HG02798 (cell line): ENCODE data around the gene CREG1.

Source experiments
- ATAC-seq: cut with Tn5 transposase; IDR thresholded peaks from one replicate; pipeline ENCODE4 v1.9.1; 2021; ENCODE audit warnings: mild to moderate bottlenecking; ENCODE audit not compliant: unreplicated experiment, poor library complexity

The CREG1 gene

DNA sequence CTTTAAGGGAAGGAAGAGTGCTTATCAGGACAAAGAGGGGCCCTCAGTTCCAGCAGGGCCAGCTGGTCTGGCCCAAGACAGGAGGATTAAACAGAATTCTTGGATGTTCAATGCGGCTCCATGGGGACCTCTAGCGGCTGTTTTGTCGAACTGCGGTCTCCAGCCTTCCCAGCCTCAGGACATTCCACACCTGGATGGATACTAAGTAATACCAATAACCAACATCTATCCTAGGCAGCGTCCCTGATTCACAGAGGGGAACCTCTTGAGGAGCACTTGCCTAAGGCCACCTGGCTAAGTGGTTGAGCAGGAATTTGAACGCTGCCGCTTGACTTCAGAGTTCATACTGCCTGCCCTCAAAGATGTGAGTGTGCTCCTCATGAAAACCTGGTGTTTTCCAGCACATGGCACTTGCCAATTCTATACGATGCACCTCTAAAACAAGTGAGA lies 19.7 kb downstream of the CREG1 start:
- peak; percentile 70 for ATAC-seq

DNA sequence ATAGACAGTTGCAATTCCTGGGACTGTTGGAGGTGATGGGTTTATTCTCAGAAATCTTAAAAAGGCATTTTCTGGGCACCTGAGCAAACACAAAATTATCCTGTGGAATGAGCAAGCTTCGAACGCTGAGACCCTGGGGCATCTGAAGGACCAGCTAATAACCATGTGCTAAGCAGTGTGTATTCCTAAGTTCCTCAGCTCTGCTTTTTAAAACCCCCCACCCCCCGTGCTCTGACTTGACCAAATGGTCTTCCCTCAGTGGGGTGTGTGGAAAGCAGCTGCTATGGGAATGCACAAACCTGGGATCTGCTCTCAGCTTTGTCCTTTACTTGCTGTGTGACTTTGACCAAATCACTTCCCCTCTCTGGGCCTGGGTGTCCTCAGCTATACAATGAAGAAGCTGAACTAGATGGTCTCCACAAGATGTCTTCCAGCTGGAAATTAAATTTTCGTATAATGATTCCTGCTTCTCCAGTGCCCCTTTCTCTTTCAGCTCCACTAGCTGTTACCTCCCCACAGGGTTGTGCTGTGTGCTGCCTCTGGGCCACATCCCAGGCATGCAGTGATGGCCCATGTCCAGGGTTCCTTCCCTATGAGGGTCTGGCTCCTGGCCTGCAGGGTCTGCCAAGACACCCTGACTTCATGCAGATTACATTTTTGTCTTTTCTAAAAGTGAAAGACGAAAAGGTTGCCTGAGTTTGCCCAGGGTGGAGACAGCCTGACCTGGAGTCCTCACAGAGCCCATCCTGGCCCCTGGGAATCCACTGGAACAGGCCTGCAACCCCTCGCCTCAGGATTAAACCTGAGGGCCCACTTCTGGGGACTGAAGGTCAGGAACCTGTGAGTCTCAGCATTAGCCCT lies 20.4 kb downstream of the CREG1 start:
- no peak for ATAC-seq

DNA sequence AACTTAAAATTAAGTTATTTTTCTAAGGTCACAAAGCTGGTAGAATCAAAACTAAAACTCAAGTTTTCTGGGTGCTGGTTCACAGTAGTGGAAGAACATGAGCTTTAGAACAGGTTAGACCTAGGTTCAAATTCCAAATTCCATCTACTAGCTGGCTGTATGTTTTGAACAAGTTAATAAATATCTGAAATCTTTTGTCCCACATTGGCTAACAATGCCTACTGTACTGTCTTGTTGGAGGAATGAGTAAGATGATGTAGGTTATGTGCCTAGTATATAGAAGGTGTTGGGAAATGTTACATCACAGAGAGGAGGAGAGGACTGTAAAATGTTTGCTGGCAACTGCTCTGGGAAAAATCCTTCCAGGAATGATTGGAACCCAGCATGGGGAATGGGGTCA lies 21.2 kb downstream of the CREG1 start:
- no peak for ATAC-seq

DNA sequence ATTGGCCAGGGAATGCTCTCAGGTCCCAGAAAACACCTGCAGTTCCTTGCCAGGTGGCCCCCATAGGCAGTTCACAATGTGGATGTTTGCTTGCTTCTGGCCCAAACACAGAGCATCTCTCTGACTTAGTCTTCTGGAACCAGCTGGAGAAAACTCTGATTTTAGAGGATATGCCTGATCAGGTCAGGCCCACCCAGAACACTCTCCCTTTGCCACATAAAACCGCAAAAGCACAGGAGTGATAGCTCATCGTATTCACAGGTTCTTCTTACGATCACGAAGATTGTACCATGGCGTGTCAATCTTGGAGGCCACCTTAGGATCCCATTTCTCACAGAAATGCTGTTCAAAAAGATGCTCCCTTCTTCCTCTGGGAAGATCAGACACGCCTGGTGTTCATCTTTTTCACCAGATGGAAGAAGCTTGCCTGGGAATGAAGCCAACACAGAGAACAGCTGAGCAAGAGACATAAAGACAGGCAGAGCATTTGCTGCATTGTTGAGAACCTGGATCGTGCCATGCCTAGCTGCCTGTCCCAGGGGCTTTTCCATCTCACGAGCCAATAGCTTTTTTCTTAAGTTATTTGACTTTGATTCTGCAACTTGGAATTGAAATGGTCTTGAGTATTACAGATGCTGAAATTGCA lies 23.6 kb downstream of the CREG1 start:
- no peak for ATAC-seq

DNA sequence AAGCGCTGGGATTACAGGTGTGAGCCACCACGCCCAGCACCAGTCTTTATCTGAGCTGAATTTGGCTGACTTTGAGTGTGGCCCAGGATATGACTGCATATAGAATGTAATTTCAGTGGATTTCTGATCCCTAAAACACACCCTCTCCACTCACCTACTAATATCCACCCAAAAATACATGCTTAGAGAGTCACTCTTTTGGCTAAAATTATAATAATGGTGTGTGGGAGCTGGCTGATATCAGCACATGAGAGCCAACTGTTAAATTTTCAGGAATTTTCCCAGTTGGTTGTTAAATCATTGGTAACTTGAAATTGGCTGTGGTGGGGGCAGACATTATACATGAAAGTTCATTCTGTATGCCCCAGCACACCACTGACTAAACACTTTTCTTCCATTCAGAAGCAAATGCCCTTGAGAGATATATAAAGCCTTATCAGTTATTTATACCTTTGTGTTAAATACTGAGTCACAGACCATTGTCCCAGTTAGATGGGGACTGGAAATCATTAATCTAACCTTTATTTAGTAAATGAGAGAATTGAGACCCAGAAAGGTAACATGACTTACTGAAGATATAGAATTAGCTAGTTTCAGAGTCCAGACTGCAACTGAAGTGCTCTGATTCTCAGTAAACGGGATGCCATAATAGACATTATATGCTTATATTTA lies 25.4 kb downstream of the CREG1 start:
- no peak for ATAC-seq

DNA sequence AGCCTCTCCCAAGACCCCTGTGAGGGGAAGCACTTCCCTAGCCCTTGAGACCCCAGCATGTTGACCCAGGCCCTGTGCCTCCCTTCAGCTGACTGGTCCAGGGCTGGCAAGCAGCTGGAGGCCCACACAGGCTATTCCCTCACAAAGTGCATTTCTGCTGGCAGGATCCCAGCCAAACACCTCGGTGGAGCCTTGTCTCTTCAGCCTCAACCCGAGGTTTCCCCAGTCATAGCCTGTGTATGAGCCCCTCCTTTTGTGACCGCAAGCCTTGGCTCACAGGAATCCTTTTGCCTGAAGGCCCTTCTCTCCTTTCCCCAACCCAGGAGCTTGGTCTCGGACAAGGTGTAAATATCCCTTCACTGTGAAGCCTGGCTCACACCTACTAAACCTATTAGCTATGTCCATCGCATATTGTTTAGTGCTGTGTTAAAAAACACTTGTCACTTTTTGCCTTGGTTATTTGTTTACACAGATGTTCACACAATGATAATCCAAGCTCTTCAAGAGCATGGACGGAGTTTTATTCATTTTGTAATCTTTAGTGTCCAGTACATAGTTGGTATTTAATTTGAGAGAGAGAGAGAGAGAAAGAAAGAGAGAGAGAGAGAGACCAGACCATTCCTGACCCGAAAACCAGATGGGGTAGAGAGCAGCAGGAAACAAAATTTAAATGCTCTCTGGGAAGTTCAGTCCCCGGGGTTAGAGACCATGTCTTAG lies 26.7 kb downstream of the CREG1 start:
- ATAC-seq = no peak

DNA sequence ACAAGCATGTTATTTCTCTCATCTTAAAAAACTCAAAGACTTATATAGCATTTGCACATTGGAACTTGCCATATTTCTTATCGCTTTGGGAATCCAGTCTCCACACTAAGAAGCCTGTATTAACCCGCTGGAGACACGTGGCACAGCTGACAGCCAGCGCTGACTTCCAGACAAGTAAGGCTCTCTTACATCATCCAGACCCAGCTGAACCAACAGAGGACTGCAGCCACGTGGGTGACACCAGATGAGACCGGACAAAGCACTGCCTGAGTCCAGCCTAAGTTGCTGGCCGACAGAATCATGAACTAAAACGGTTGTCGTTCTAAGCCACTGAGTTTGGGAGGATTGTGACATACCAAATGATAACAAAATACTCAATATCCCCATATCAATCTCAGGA lies 28.9 kb downstream of the CREG1 start:
- ATAC-seq = no peak

DNA sequence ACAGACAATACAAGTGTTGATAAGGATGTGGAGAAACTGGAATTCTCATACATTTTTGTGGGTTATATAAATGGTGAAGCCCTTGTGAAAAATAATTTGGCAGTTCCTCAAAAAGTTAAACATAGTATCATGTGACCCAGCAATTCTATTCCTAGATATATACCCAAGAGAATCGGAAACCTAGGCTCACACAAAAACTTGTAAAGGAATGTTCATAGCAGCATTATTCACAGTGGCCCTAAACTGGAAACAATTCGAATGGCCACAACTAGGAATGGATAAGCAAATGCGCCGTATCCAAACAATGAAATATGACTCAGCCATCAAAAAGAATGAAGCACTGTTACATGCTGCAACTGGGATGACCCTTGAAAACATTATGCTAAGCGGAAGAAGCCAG lies 31.3 kb downstream of the CREG1 start:
- no peak for ATAC-seq

DNA sequence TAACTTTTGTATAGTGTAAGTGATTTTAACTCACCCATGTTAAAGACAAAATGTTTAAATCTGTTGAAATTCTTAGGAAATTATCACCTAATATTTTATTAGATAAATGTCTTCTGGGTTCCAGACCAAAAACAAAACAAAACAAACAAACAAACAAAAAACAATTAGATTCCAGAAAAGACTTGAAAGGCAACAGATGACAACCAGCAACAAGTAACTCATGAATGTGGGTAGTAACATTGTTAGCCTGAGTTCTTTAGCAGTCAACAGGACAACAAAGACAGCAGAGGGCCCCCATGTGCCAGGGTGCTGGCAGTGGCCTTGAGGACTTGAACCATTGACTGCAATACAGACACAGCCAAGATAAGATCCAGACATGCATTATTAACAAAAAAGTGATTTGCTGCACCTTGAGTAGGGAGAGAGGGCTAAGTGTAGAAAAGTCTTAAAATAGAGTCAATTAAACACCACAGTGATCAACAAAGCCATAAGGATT lies 32.8 kb downstream of the CREG1 start:
- no peak for ATAC-seq

DNA sequence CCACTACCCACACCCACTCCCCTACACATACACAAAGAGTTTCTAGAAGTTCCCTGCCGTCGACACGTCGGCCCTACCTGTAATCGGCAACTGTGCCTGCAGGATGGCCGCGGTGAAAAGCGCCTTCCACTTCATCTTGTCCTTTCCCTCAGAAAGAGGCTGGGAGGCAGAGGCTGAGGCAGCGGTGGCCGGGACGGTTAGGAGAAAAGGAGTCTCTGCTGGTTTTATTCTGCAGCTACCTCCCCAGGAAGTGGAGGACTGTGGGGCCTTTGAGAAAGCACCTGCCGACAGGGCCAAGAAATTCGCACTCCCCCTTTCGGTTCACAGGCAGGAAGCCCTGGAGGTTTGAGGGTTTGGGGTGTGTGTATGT lies 35.2 kb downstream of the CREG1 start, which contains the start of gene CD247:
Gene CD247, minus strand, starts transcription at position 199 of the 370 bp plus-strand sequence. Its CDS starts 64 bp downstream, at position 135.
- ATAC-seq = no peak

DNA sequence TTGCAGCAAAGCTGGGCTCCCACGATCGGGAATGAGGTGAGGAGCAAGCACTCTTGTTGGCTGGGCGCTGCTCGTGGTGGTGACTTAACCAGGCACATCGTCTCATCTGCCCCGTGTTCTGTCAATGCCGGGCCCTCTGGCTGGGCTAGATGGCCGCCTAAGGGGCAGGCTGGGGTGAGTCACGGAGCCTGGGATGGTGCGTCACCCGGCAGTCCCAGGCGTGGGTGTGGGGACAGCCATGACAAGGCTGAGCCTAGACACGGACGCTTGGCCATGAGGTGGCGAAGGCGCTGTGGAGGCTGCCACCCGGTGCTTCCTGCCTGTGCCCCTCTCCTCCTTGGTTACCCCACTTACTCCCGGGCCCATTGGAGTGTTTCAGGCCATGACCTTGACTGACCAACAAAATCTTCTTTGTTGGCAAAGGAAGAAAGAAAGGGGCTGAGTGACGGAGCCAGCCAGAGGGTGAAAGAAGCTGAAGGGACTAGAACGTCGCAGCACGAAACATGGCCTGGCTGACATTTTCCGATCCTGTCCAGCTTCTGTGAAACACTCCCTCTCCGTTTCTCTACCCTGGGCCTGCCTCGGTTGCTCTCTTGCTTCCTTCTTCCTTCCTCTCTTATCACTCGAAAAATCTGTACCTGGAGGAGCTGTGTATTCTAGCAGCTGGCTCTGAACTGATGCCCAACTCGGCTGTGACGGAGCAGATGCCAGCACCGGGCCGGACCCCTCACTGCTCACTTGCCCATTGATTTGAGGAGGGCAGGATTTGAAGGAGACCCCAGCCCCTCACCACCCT lies 35.8 kb downstream of the CREG1 start:
- no peak for ATAC-seq

DNA sequence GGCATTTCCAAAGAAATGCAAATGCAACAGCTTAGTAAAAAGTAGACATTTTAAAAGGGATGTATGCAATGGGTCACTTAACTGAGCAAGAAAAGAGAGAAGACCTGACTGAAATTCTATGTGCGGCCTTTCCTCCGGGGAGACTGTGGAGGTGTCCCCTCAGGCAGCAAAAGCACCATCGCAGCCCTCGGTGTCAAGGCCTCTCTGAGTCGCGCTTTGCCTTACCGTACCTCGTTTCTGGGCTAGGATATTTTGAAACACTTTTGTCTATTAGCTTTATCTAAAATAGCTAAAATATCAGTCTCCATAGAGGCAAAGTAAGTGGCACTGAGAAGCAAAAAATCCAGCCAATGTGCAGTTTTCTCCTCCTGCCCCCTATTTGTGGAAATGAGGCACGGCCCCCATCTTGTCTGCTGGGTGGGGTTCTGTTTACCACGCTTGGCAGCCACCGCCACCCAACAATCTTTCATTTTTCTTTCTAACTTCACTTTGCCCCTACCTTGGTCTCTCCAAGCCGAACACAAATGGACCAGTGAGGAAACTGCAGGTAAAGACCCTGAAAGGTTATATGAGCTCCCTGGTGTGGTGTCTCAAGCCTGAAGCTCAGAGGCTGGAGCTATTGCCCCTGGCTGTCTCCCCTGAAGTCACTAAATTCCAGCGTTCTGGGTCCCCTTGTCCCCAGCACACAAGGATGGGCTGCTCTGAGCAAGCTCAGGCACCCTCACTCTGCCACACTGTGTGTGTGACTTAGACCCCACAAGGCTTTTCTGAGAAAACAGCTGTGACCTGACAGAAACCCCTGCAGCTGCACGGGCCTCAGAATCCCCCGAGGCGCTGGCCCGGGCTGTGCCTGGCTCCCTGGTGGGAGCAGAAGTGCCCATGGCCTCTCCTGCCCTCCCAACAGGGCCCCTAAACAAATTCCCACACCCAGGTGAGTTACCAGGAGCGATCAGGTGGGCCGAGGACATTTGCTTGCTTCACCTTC lies 36.9 kb downstream of the CREG1 start:
- no peak for ATAC-seq

DNA sequence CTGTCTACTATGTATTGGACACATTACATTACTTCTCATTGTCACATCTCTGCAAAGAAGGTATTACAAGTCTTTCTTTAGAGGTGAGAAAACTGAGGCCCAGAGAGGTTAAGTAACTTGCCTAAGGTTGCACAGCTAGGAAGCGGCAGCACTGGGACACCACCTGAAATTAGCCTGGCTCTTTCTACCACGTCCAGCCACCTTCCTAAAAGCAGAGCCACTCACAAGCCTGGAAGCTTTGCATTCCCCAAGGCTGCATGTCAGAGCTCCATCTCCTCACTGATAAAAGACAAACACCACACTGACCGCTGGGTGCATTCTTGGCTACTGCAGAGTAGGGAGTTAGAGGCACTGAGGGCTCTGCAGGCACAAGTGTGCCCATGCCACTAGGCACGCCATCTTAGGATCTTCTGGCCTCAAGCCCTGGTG lies 37.7 kb downstream of the CREG1 start:
- ATAC-seq = no peak

DNA sequence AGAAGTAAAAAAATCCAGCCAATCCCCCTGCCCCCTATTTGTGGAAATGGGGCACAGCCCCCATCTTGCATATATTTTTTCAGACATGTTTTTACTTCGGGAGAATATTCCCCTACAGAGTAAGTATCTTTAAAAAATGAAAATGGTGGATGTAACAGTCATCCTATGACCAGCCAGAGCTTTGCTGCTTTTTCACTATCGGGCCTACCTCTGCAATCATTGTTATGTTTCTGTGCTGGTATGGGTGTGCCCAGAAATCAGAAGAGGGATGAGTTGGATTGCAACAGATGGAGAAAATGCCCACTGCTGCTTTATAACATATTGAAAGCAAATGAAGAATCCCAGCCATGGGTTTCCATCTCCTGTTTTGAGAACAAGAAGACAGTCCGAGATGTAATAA lies 38.1 kb downstream of the CREG1 start:
- ATAC-seq = no peak

DNA sequence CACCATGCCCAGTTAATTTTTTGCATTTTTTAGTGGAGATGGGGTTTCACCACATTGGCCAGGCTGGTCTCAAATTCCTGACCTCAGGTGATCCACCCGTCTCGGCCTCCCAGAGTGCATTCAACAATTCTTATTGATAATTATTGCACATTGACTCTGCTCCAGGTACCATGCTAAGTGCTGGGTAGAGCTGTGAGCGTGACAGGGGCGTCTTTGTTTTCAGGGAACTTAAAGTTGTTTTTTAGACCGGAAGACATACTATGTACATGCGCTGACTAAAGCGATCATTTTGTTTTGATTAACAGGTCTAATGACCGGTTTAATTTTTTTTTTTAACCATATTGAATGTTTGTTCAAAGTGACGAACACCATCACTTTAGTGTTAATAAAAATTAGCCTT lies 39.3 kb downstream of the CREG1 start:
- no peak for ATAC-seq

DNA sequence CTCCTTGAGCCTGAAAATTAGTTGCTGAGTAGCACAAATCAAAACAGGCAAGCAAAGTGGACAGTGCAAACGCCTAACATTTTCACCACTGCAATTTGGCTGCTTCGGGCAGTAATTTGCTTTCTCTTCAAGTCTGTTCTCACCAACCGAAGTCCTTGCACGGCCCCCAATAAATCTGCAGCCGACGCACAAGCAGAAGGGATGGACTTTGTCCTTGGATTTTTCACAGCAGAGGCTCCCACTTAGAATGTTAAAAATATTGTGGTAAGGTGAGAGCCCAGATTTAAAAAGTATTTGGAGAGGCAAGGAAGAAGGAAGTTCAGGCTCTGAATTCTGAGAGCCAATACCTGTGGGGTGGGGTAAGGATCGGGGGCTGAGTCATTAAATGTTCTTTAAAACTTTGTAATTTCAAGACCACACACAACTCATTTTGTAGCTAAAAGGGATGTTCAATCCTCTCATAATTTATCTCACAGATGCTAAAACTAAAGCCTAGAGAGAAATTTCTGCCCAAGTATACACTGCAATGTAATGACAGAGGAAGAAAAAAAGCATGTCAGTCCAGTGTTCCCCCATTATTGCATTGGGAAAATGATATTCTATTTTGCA lies 41.4 kb downstream of the CREG1 start:
- no peak for ATAC-seq

DNA sequence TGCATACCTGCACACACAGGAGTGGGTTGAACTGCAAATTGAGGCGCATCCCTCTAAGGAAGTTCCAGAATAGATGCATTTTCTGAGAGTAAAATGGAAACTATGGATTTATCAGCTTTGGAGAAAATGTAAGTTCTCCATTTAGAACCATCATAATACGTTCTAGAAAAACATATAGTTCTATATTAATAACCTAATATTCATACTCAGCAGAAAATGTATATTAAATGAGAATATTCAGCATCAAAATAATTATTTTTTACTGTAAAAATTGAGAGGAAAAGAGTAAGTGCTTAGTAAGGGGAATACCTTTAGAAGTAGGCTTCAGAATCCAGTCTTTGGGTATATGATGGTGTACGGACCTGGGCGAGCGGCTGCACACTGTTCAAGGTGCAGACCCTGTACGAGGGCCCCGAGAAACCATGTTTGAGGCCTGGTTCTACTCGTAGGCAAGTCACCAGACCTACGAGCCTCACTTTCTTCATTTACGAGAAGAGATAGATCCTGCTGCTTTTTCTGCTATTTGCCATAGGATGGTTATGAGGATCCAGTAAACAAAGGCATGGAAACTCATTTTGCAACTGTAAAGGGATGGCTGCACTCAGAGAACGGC lies 42.1 kb downstream of the CREG1 start:
- ATAC-seq = no peak

DNA sequence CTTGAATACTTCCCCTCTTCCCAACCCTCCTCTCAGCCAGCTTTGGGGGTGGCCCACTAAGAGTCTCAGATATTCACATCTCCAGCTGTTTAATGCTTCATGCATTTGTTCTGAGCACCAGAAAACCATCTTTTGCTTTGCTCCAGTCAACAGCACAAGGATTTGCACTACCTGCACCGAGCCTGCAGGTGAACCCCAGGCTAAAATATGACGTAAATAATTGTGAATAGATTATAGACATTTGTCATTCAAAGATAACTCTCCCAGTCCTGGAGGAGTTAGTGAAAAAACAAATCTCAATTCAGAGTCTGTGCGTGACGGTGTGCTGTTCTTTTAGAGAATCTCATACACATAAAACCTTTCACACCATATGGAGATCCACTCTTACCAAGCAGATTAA lies 42.7 kb downstream of the CREG1 start:
- ATAC-seq = no peak
